HepG2 (cell line): ENCODE results near the gene ATP8B4. TPM values are rescaled to one million over a fixed set of nuclear protein-coding genes. Genes with fewer than 3 reads are reported as not detected.

Source experiments
- ATAC-seq: fragments of 200-7000 bp; cut with Tn5 transposase; 3 replicates; pipeline ENCODE4 v1.9.1; 2020; ENCODE audit warnings: mild to moderate bottlenecking, moderate library complexity
- BruUV-seq: library from RNA; stranded (reverse); fragments of 400-500 nt; replicated peaks from 2 replicates; lab custom pipeline; 2021; lab: Mats Ljungman, UMichigan
- CTCF ChIA-PET: fragments of 300-600 bp; formaldehyde crosslinking; extraction: SDS; loops from one replicate; lab custom pipeline; 2021; ENCODE audit warnings: low total read pairs, inconsistent platforms, low intra/inter-chr PET ratio; lab: Yijun Ruan, JAX
- POLR2A ChIA-PET: fragments of 350-600 bp; sonication (Branson Sonifier 250); formaldehyde crosslinking; loops from one replicate; lab custom pipeline; 2020; ENCODE audit warnings: antibody characterized with exemption, inconsistent platforms; lab: Yijun Ruan, JAX
- DNase-seq: peaks from one replicate; pipeline ENCODE4 v3.0.0-alpha.2; 2015; ENCODE audit warnings: low spot score
- FAIRE-seq: peaks from 3 replicates; lab custom pipeline; 2011; peaks lifted over from hg19 to GRCh38; lab: Jason Lieb, UNC
- H2AFZ ChIP-seq: one replicate; pipeline ENCODE4 v1.6.1; 2011; ENCODE audit warnings: low read length, inconsistent platforms
- H3K27ac ChIP-seq: fragments of 300-600 bp; 3 replicates; pipeline ENCODE4 v1.8.0; 2011; ENCODE audit warnings: mixed run types, mild to moderate bottlenecking, mixed read lengths, low read length, inconsistent platforms; ENCODE audit not compliant: insufficient read depth; ENCODE audit errors: extremely low read length
- H3K27me3 ChIP-seq, 2 experiments: fragments of 200-600 bp in 1 of 2; 2 replicates in 1 of 2; 3 replicates in 1 of 2; pipeline versions ENCODE4 v1.6.0 to v1.8.0; 2011; ENCODE audit warnings: low read length in 2 of 2, mild to moderate bottlenecking in 2 of 2, moderate library complexity in 2 of 2, inconsistent platforms in 1 of 2; ENCODE audit not compliant: insufficient read depth in 2 of 2, control insufficient read depth in 1 of 2
- H3K36me3 ChIP-seq, 2 experiments: fragments of 200-600 bp in 1 of 2; replicated peaks in 1 of 2; 2 replicates in 1 of 2; 3 replicates in 1 of 2; pipeline versions ENCODE4 v1.5.1 to v1.8.0; 2011; ENCODE audit warnings: low read length in 2 of 2, inconsistent platforms in 1 of 2; ENCODE audit not compliant: insufficient read depth in 2 of 2, control insufficient read depth in 1 of 2
- H3K4me1 ChIP-seq: 2 replicates; pipeline ENCODE4 v1.5.1; 2012; ENCODE audit warnings: low read length, inconsistent platforms; ENCODE audit not compliant: insufficient read depth
- H3K4me2 ChIP-seq: 2 replicates; pipeline ENCODE4 v1.6.0; 2011; ENCODE audit warnings: low read depth, low read length, inconsistent platforms
- H3K4me3 ChIP-seq, 3 experiments: fragments of 200-600 bp in 1 of 3; sonication (generic), shearing (Covaris generic) in 1 of 3; replicated peaks in 1 of 3; 2 replicates each; pipeline ENCODE4 v1.5.1; 2011 to 2016; ENCODE audit warnings: low read length in 3 of 3, inconsistent platforms in 2 of 3, low read depth in 2 of 3, mild to moderate bottlenecking in 2 of 3, control low read depth in 1 of 3, mixed read lengths in 1 of 3; ENCODE audit not compliant: insufficient read depth in 1 of 3
- H3K79me2 ChIP-seq: one replicate; pipeline ENCODE4 v1.6.1; 2011; ENCODE audit warnings: low read length, inconsistent platforms; ENCODE audit not compliant: insufficient read depth
- H3K9ac ChIP-seq: 2 replicates; pipeline ENCODE4 v1.6.0; 2011; ENCODE audit warnings: mild to moderate bottlenecking, low read depth, low read length, inconsistent platforms; ENCODE audit not compliant: insufficient read depth
- H3K9me3 ChIP-seq: 2 replicates; pipeline ENCODE4 v1.5.1; 2012; ENCODE audit warnings: mild to moderate bottlenecking, low read length
- H4K20me1 ChIP-seq: 2 replicates; pipeline ENCODE4 v1.6.0; 2011; ENCODE audit warnings: inconsistent platforms, mild to moderate bottlenecking, low read length, moderate library complexity; ENCODE audit not compliant: insufficient read depth
- NCOA1 ChIP-seq: sonication (generic); formaldehyde crosslinking; IDR thresholded peaks from 2 replicates; pipeline ENCODE4 v1.9.0; 2021; ENCODE audit warnings: missing genetic modification reagents
- PRMT3 ChIP-seq: sonication (generic); formaldehyde crosslinking; IDR thresholded peaks from 2 replicates; pipeline ENCODE4 v1.8.1; 2022; ENCODE audit warnings: low read depth, mild to moderate bottlenecking, moderate library complexity, missing genetic modification reagents, borderline replicate concordance
- SMAD9 ChIP-seq: sonication (generic); formaldehyde crosslinking; IDR thresholded peaks from 2 replicates; pipeline ENCODE4 v1.5.1; 2020; ENCODE audit warnings: mild to moderate bottlenecking, missing genetic modification reagents
- SUZ12 ChIP-seq: fragments of 150-350 bp; IDR thresholded peaks from 2 replicates; pipeline ENCODE4 v1.6.1; 2014; ENCODE audit warnings: low read depth, low read length
- ZBTB40 ChIP-seq, 2 experiments: fragments of 450-650 bp in 1 of 2; sonication (generic) in 1 of 2; formaldehyde crosslinking in 1 of 2; IDR thresholded peaks; 2 replicates each; pipeline versions ENCODE4 v1.6.1 to v1.8.0; 2016 to 2022; ENCODE audit warnings: antibody characterized with exemption in 1 of 2, mild to moderate bottlenecking in 1 of 2, missing genetic modification reagents in 1 of 2
- WGBS: methylation state at CpG from one replicate; pipeline ENCODE4 v1.1.6; 2017; ENCODE audit warnings: low lambda C conversion rate; 5-methylcytosine and 5-hydroxymethylcytosine counted together
- in situ Hi-C: cut with HindIII; loops from 2 replicates; pipeline ENCODE4 v1.10.0; 2017; ENCODE audit warnings: low pct_unique_long_range_greater_than_20kb; ENCODE audit not compliant: extremely low pct_ligation_motif_present
- intact Hi-C: fragments of 100-400 bp; cut with micrococcal nuclease; formaldehyde crosslinking; loops from one replicate; pipeline ENCODE4 v1.10.0; 2022; ENCODE audit not compliant: unreplicated experiment
- polyA plus RNA-seq, 8 experiments: library from polyadenylated mRNA; depleted of rRNA in 3 of 8; stranded (reverse) in 7 of 8; unstranded in 1 of 8; fragments of >200 nt; fragmentation: Illumina TruSeq in 4 of 8; extraction: Trizol in 4 of 8; gene quantifications; 2 replicates each; pipeline versions ENCODE4 v1.2.1 to v1.2.3, GENCODE V29; 2011 to 2016; ENCODE audit warnings: low read depth in 4 of 8, missing spikeins in 1 of 8, mixed read lengths in 1 of 8; ENCODE audit not compliant: insufficient read depth in 1 of 8
- total RNA-seq, 5 experiments: library from RNA; depleted of rRNA; stranded (reverse); fragments of >200 nt; fragmentation: Illumina TruSeq; extraction: Trizol; gene quantifications; 2 replicates each; pipeline ENCODE4 v1.2.3, GENCODE V29; 2016; ENCODE audit warnings: low read depth in 1 of 5

The ATP8B4 gene
- total and polyA plus RNA-seq, 2 of the 13 experiments (the other 11 are each of a cell fraction or from before 2014, with no cell fraction given): 0.24 to 0.69 TPM

GRCh38 chr15:50046867-50047266 lies 72.2 kb downstream of the ATP8B4 start:
- Histone ChIP-seq H3K4me2 (no peak overlapping the region), H2AFZ (no peak overlapping the region), H3K36me3 (no peaks in the 10 kb centered on the region), H3K9ac (no peak overlapping the region)
- no peak for DNase-seq
- TF ChIP-seq PRMT3 (CRISPR knock-in tag) (no peak), NCOA1 (CRISPR knock-in tag) (no peak), SMAD9 (CRISPR knock-in tag) (no peak), ZBTB40 (IDR thresholded peaks at IDR 0.05) (no peak), ZBTB40 (CRISPR knock-in tag; IDR thresholded peaks at IDR 0.05) (no peak), SUZ12 (no peak)
- TF ChIP-seq, all 625 proteins: peak for 0
- ChIA-PET POLR2A (no interaction called here), CTCF (no interaction called here)
- no peaks in the 10 kb centered on the region for H3K79me2 ChIP-seq
- peaks cover 9% of the 10 kb centered on the region; the same call in 1 of the 2 replicates for H3K9me3 ChIP-seq
- WGBS: 27% methylated on average over 2 of the region's 2 CpGs
- no peak overlapping the region for H3K27ac ChIP-seq
- H3K4me3 ChIP-seq: no peak overlapping the region
- intact Hi-C loops (no loop called here), in situ Hi-C loops (no loop called here)
- H3K4me1 ChIP-seq: no peaks in the 10 kb centered on the region
- no peaks in the 10 kb centered on the region for H3K27me3 ChIP-seq
- no peaks in the 10 kb centered on the region for H4K20me1 ChIP-seq
- ATAC-seq (no peak), FAIRE-seq (no peak)
- BruUV-seq: no TSS peak
